Renal cortex interstitium (tissue), 11 donors: ENCODE results near the gene TMEM9. TPM values are rescaled to one million over a fixed set of nuclear protein-coding genes. Genes with fewer than 3 reads are reported as not detected.

Experiments
- DNase-seq, 11 donors: peaks; one replicate each; pipeline ENCODE4 v3.0.0-alpha.2; 2013; ENCODE audit warnings: low read depth in 9 of 11, low spot score in 4 of 11; ENCODE audit errors: extremely low read depth in 1 of 11
- polyA plus RNA-seq, 3 donors: library from polyadenylated mRNA; unstranded; fragments of 120-200 nt; gene quantifications; one replicate each; pipeline ENCODE4 v1.2.1, GENCODE V29; 2013; ENCODE audit not compliant: insufficient read length in 3 of 3

The TMEM9 gene
- polyA plus RNA-seq, 3 donors, result 137 to 156 (median 145) TPM

DNA sequence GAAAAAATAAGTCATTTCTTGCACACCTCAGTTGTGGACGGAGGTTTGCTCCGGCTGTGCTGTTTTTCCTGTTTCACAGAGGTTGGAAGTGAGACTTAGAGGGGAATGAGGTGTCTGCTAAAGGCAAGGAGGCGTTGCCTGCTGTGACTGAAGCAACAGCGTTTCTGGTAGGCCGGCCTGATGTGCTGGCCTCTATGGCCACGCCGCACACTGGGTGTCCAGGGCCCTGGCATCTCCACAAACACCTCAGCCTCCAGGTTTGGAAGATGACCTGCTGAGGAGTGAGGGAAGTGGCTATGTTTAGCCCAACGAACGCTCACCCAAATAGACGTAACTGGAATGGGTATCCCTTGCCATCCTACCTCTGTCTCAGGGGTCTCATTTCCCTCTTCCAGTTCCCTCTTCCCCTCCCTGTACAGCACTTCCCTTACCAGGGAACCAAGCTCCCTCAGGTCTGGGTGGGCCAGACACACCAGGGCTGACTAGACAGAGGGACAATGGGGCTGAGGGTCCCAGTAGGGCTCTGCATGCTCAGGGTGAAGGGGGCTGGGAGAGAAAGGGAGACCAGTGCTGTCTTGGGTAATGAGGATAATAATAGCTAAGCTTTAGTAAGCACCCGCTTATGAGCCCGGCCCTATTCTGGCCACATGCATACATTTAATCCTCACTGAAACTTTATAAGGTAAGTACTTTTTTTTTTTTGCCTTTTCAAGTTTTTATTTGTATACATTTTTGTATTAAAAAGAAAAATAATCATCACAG is 53.9 kb downstream of the TMEM9 start:
- no peak for DNase-seq

DNA sequence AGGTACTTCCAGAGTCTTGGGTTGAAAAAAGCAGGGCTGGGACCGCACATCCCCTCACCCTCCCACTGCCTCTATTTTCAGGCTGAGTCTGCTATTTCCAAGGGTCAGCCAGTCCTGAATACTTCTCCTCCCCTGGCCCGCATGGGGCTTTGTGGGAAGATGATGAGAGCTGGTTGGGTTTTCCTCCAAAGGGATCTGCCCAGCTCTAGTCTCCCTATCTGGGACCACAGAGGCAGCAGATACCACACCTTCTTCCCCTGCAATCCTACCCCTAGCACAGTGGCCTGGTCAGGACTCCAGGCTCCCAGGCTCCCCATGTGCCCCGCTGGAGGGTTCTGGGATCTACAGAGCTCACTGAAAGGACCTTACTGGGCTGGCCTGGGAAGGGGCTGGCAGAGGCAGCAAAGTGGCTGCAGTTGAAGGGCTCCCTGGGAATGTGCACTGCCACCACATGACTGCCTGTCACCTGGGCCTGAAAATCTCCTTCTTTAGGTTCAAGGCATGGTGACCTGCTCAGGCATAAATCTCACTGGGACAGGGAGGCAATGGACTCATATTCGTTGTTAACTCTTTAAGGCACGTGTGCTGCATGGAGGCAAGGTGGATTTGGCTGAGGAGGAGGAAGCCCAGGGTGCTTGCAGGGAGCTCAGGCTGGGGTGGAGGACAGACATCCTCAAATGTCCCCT is 55.1 kb downstream of the TMEM9 start:
- peak in 1 of 11 donors; percentile 43 for DNase-seq

- DNase-seq, result no peak
Measured at GRCh38 chr1:201096977-201097856, 57.1 kb downstream of the TMEM9 start.

DNA sequence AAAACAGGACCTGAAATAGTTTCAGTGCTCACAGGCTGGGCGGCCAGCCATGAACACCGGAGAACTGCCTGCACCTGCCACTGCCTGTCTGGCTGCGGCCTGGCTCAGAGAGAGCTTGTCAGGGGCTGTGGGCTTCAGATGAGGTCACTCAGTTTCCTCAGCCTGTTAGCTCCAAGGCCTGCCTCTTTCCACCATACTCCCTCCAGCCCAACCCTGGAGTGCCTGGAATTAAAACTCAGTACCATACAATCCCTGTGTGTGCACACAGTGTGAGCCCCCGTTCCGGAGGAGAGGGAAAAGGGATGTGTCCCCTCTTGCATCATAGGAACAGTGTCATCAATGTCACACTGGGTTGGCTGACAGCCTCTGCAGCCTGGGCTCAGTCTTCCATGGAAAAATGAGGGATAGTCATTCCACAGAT is 58.2 kb downstream of the TMEM9 start:
- no peak for DNase-seq

DNA sequence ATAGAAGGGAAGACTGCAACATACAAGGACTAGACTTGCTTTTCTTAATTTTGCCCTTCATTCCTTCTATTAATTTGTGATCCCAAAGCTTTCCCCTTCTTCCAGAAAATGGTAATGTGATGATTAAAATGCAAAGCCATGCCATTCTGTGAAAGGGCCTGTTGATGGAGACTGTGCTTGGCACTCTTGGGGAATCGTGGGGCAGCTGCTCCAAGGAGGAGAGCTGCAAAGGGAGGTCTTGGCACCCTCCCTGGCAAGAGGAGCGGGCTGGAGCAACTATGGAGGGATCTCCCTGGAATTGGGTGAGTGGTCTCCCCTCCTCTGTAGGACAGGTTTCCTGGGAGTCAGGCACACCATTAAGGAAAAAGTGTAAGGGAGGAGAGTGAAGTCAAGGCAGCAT is 58.7 kb downstream of the TMEM9 start:
- DNase-seq, result no peak

GRCh38 chr1:201094832-201095231 is 59.4 kb downstream of the TMEM9 start:
- no peak for DNase-seq

GRCh38 chr1:201093962-201094361 is 60.3 kb downstream of the TMEM9 start:
- no peak for DNase-seq

DNA sequence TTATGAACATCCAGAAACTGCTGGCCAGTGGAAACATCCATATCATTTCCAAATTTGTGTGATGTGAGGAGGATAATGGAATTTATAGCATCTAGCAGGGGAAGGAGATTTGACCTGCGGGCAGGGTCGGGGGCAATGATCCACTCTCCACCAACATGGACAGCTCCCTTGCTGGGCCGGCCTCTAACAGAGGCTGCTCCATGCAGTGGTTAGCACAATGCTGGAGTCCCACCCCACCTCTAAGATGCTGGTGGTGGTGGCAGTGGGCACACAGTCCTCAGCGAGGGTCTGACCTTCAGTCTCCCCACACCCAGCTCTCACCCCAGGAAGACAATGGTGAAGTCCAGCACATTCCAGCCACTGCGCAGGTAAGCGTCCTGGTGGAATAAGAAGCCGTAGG is 60.7 kb downstream of the TMEM9 start:
- DNase-seq, result no peak

DNA sequence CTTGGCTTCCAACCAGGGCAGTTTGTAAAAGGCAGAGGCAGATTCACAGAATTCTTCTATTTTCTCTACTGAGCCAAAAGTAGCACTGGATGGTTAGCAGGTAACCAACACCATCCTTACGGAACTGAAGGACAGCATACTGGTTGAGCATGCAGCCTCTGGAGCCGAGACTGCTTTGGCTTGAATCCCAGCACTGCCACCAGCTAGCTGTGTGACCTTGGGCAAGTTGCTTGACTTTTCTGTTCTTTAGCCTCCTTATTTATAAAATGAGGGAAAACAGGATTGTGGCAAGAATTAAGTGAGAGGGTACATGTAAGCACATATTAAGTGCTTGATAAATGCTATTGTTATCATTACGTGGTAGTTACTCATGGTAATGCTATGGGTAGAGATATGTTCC is 61.5 kb downstream of the TMEM9 start:
- DNase-seq, result no peak

GRCh38 chr1:201091256-201091655 is 63.0 kb downstream of the TMEM9 start:
- no peak for DNase-seq

- DNase-seq, result no peak
Measured at GRCh38 chr1:201090541-201090940, 63.7 kb downstream of the TMEM9 start.

GRCh38 chr1:201089596-201089995 is 64.7 kb downstream of the TMEM9 start:
- DNase-seq, result no peak

GRCh38 chr1:201088901-201089525 is 65.3 kb downstream of the TMEM9 start:
- no peak for DNase-seq

DNA sequence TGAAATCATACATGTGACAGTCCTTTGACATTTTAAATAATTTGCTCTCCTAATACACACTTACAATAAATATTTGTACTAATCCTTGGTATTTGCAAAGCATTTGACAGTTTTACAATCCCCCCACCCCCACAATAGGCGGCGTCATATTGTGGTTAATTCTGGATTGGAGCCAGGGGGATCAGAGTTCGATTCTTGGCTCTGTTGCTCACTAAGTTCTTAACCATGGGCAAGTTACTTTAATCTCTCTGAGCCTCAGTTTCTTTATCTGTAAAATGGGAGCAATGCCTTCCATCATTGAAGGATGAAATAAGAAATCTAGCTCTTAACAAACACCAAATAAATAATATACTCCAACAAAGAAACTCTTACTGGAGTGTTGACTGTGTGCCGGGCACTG is 65.9 kb downstream of the TMEM9 start:
- no peak for DNase-seq

DNA sequence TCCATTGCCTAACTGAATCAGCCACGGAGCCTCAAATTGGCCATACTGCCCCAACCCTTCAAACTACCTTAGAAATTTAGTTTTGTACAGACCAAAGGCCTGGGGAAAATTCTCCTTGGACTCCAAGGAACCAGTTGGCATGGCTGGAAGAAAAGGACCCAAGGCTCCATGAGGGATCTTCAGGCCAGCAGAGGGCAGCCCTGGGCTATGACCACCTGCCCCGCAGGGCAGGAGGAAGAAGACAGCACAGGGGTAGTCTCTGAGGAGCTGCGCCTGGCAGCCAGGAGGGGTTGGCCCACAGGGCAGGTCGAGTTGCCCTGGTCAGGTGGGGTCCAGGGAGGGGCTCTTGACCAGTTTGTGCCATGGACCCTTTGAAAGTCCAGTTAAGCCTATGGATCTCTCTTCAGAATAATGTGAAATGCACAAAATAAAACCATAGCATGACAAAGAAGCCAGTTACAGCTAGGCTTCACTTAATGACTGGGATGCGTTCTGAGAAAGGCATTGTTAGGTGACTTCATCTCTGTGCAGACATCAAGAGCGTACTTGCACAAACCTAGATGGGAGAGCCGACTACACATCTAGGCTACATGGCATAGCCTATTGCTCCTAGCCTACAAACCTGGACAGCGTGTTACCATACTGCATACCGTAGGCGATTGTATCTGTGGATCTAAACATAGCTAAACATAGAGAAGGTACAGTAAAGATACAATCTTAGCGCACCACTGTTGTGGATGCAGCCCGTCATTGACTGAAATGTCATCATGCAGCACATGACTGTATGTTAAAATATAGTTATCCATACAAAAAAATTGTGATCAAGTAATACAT is 68.2 kb downstream of the TMEM9 start:
- DNase-seq, result no peak
